MCF 10A (cell line): Measurements from ENCODE around the gene ZNF30. TPM values are rescaled to one million over a fixed set of nuclear protein-coding genes. Genes with fewer than 3 reads are reported as not detected.

Experiments
- BruUV-seq: library from RNA; stranded (reverse); fragments of 400-500 nt; replicated peaks from 2 replicates; lab custom pipeline; 2021; lab: Mats Ljungman, UMichigan
- CTCF ChIA-PET: fragments of 300-600 bp; sonication (Branson Sonifier 250); formaldehyde crosslinking; extraction: SDS; loops from one replicate; lab custom pipeline; 2021; ENCODE audit warnings: antibody characterized with exemption, inconsistent platforms; lab: Yijun Ruan, JAX
- POLR2A ChIA-PET: fragments of 300-600, 350-650 bp; sonication (Branson Sonifier 250); formaldehyde crosslinking; extraction: SDS; loops from one replicate; lab custom pipeline; 2020; ENCODE audit warnings: antibody characterized with exemption, inconsistent platforms; lab: Yijun Ruan, JAX
- DNase-seq: peaks from one replicate; pipeline ENCODE4 v3.0.0-alpha.2; 2018; ENCODE audit not compliant: unreplicated experiment
- H3K27ac Mint-ChIP-seq: one replicate; pipeline ENCODE4 v1.8.0; 2022; ENCODE audit warnings: mild to moderate bottlenecking, low read depth, mixed read lengths; ENCODE audit not compliant: unreplicated experiment
- H3K27me3 Mint-ChIP-seq: one replicate; pipeline ENCODE4 v1.8.0; 2022; ENCODE audit warnings: mixed read lengths; ENCODE audit not compliant: insufficient read depth, unreplicated experiment
- H3K36me3 Mint-ChIP-seq: one replicate; pipeline ENCODE4 v1.8.0; 2022; ENCODE audit warnings: mild to moderate bottlenecking, moderate library complexity, mixed read lengths; ENCODE audit not compliant: insufficient read depth, unreplicated experiment
- H3K4me1 Mint-ChIP-seq: one replicate; pipeline ENCODE4 v1.8.0; 2022; ENCODE audit warnings: mixed read lengths; ENCODE audit not compliant: insufficient read depth, unreplicated experiment
- H3K4me3 Mint-ChIP-seq: one replicate; pipeline ENCODE4 v1.8.0; 2022; ENCODE audit warnings: mild to moderate bottlenecking, moderate library complexity, mixed read lengths; ENCODE audit not compliant: unreplicated experiment
- H3K9me3 Mint-ChIP-seq: one replicate; pipeline ENCODE4 v1.8.0; 2022; ENCODE audit warnings: mixed read lengths; ENCODE audit not compliant: unreplicated experiment
- intact Hi-C: fragments of 100-400 bp; cut with micrococcal nuclease; formaldehyde crosslinking; loops from 2 replicates; pipeline ENCODE4 v1.14.1; 2022
- total RNA-seq: library from RNA; stranded (reverse); gene quantifications from 2 replicates; pipeline ENCODE4 v1.2.3, GENCODE V29; 2022
- TF ChIP-seq, protein P1 (sequence below): fragments of 200-600 bp; IDR thresholded peaks from one replicate; pipeline ENCODE4 v1.8.0; 2022; ENCODE audit warnings: antibody characterized with exemption, mild to moderate bottlenecking; ENCODE audit not compliant: unreplicated experiment

Gene ZNF30
- total RNA-seq, 1 experiment from 2014 or later: 4.0 TPM

DNA sequence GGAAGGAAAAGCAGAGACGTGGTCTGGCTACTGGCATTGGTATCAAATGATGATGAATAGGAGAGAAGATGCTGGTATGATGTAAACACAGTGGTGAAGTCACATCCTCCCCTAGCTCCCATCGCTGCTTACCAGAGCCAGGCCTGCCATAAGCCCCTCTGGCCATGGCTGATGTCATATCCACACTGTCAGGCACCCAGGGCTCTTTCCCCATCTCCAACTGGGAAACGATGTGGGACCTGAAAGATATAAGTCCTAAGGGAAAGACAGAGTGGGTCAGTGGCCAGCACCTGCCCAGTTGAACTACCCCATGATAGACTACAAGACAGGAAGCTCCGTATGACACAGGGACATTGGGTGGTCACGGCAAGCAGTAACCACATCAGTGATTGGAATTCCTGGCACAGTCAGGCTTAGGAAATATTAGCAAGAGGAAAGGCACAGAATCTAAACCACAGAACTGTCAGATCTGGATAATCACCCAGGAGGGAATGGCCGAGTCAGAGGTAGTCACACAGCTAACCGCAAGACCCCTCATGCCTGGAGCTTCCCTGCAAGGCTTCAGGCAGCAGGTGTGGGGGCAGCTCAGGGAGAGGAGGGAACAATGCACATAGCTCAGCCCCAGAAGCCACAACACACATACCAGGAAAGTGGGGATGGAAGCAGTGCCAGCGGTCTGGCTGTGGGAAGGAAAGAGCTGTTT, 33.6 kb downstream of the ZNF30 start:
- Mint-ChIP-seq H3K27ac (no peak overlapping the region), H3K4me3 (no peak overlapping the region), H3K4me1 (peaks cover 18% of the 10 kb centered on the region), H3K36me3 (peaks cover 21% of the 10 kb centered on the region), H3K27me3 (no peaks in the 10 kb centered on the region), H3K9me3 (peaks cover 26% of the 10 kb centered on the region)
- ChIA-PET POLR2A (interaction anchor here (0.5 kb wide), 1 partner anchor 1878 kb away, joined by 3 read pairs; no protein-coding TSS in a partner anchor), CTCF (interaction anchor here (0.7 to 1.3 kb wide), 3 partner anchors 9 to 18 kb away, joined by 3 to 5 read pairs (median 3); no protein-coding TSS in a partner anchor)
- TF ChIP-seq, protein P1, sequence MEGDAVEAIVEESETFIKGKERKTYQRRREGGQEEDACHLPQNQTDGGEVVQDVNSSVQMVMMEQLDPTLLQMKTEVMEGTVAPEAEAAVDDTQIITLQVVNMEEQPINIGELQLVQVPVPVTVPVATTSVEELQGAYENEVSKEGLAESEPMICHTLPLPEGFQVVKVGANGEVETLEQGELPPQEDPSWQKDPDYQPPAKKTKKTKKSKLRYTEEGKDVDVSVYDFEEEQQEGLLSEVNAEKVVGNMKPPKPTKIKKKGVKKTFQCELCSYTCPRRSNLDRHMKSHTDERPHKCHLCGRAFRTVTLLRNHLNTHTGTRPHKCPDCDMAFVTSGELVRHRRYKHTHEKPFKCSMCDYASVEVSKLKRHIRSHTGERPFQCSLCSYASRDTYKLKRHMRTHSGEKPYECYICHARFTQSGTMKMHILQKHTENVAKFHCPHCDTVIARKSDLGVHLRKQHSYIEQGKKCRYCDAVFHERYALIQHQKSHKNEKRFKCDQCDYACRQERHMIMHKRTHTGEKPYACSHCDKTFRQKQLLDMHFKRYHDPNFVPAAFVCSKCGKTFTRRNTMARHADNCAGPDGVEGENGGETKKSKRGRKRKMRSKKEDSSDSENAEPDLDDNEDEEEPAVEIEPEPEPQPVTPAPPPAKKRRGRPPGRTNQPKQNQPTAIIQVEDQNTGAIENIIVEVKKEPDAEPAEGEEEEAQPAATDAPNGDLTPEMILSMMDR: no peak
- BruUV-seq: no TSS peak
- intact Hi-C loops: no loop called here
- DNase-seq: no peak

DNA sequence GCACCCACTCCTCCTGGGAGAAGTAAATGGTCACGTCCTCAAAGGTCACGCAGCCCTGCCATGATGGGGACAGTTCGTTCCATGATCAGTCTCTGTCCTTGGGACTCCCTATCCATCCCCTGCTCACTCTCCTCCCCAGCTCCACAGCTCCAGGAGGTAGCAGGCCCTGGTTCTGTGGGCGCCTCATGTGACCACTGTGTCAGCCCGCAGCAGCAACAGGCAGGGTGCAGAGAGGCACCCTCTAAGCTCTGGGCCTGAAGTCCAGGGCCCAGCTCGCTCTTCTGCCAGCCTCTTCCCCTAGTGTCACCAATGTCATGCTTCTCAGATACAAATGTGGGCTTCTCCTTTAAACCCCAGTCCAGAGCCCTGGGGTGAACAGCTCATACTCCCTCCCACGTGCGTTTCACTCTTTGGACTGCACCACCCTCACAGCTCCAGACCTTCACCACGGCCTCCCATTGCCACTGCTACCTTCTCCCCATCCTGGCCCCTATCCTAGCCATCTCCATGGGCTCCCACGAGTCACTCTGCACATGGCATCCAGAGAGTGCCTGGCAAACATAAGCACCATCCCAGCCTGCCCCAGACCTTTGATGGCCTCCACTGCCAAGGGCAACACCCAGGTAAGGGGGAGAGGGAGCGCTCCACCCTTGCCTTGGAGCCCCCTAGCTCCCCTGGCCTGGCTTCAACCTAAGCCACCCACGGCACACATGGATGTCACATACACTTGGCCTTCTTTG, 34.4 kb downstream of the ZNF30 start:
- Mint-ChIP-seq H3K9me3 (peaks cover 19% of the 10 kb centered on the region), H3K4me3 (no peak overlapping the region), H3K4me1 (peaks cover 18% of the 10 kb centered on the region), H3K36me3 (peaks cover 15% of the 10 kb centered on the region), H3K27me3 (no peaks in the 10 kb centered on the region), H3K27ac (no peak overlapping the region)
- intact Hi-C loops: no loop called here
- no peak for DNase-seq
- TF ChIP-seq, protein P1: no peak
- CTCF ChIA-PET: interaction anchor here (0.6 to 1.3 kb wide), 3 partner anchors 8 to 12 kb away, joined by 3 to 5 read pairs (median 3); no protein-coding TSS in a partner anchor
- BruUV-seq: no TSS peak
- POLR2A ChIA-PET: no interaction called here

DNA sequence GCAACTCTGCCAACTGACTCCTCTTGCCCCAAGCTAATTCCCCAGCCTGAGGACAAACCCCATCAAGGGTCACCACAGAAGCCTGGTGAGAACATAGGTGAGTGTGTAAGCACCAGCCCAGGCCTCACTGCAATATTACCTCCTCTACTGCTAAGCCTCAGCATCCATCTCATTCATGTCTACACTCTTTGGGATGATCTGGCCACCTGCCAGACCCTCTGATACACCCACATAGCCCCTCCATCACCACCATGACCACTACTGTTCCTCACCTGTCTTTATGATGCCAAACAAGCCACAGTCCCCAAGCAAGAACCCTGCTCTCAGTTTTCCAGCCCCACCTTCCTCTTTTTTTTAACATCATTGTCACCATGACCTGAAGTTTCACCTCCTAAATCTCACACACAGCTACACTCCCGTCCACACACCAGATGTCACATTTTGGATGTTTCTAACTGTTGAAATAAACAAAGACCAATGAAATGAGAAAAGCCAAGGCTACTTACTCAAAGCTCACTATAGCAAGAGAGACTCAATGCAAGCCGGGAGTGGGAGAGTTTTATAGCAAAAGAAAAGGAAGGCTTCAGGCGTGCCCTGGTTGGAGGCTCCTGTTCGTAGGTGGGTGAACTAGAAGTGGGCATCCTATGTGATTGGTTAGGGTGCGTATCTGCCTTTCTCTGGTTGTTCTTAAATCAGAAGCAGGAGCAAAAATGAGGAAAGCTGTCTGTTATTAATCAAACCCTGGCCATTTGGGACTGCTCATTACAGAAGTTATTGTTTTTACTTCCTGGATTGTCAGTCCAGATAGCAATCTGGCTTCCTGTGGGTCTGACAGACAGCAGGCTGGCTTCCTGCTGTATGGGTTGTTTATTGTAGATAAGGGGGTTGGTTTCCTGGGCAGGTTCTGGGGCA, 35.3 kb downstream of the ZNF30 start:
- ChIA-PET CTCF (interaction anchor here (0.6 to 1.3 kb wide), 4 partner anchors 8 to 190 kb away, joined by 3 to 4 read pairs (median 3); no protein-coding TSS in a partner anchor), POLR2A (interaction anchor here (0.7 to 1.0 kb wide), 3 partner anchors 8 to 679 kb away, joined by 3 to 5 read pairs (median 5); partner anchors contain the start of gene ZNF30)
- Mint-ChIP-seq H3K9me3 (peaks cover 18% of the 10 kb centered on the region), H3K4me1 (peaks cover 18% of the 10 kb centered on the region), H3K4me3 (peak overlapping the region; percentile 84), H3K27me3 (no peaks in the 10 kb centered on the region), H3K27ac (no peak overlapping the region), H3K36me3 (peaks cover 15% of the 10 kb centered on the region)
- intact Hi-C loops: no loop called here
- TF ChIP-seq, protein P1: no peak
- no TSS peak for BruUV-seq
- DNase-seq: no peak
